Ovary (tissue), 3 donors: ENCODE results near the gene LSS.

Source experiments
- EP300 ChIP-seq: sonication (generic); formaldehyde crosslinking; IDR thresholded peaks from one replicate; pipeline ENCODE4 v1.6.1; 2017; ENCODE audit warnings: antibody characterized with exemption
- TF ChIP-seq, protein P1 (sequence below), 3 donors: fragments of 450-650 bp in 2 of 3; fragments of 200-600 bp in 1 of 3; IDR thresholded peaks; one replicate each; pipeline versions ENCODE4 v1.5.1 to v1.8.0; 2016 to 2022; ENCODE audit warnings: antibody characterized with exemption in 3 of 3, mild to moderate bottlenecking in 1 of 3
- donor health status: DM: no; HTN: no; CAD: no.

DNA sequence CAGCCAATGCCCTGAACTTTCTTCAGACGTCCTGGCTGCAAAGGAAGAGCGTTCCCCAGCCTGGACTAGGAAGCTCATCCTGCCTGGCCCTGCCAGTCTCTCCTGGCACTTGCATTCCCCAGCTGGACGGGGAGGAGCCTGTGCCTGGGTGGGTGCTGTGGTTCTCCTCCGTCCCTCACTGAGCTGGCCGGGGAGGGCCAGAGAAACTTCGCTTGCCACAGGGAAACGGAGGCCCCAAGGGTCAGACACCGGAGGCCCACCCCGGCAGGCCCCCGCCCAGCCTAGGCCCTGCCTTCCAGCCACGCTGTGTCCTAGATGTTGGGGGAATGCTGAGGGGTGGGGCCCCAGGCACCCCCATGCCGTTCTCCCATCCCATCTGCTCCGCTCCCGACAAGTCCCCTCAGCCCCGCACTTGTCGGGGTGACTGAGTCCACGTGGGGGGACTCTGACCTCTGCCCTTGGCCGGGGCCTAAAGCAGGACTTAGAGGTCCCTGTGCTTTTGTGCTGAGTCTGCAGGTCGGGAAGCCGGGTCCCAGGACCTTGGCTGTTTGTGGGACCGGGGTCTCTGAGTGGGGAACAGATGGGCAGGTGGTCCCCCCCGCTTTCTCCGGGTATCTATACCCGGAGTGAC lies 78.0 kb downstream of the LSS start:
- TF ChIP-seq, protein P1, sequence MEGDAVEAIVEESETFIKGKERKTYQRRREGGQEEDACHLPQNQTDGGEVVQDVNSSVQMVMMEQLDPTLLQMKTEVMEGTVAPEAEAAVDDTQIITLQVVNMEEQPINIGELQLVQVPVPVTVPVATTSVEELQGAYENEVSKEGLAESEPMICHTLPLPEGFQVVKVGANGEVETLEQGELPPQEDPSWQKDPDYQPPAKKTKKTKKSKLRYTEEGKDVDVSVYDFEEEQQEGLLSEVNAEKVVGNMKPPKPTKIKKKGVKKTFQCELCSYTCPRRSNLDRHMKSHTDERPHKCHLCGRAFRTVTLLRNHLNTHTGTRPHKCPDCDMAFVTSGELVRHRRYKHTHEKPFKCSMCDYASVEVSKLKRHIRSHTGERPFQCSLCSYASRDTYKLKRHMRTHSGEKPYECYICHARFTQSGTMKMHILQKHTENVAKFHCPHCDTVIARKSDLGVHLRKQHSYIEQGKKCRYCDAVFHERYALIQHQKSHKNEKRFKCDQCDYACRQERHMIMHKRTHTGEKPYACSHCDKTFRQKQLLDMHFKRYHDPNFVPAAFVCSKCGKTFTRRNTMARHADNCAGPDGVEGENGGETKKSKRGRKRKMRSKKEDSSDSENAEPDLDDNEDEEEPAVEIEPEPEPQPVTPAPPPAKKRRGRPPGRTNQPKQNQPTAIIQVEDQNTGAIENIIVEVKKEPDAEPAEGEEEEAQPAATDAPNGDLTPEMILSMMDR (IDR thresholded peaks at IDR 0.05), result no peak
- TF ChIP-seq EP300, result no peak
